ENCODE measurements around the gene CNOT6.

CNOT6 gene

DNA sequence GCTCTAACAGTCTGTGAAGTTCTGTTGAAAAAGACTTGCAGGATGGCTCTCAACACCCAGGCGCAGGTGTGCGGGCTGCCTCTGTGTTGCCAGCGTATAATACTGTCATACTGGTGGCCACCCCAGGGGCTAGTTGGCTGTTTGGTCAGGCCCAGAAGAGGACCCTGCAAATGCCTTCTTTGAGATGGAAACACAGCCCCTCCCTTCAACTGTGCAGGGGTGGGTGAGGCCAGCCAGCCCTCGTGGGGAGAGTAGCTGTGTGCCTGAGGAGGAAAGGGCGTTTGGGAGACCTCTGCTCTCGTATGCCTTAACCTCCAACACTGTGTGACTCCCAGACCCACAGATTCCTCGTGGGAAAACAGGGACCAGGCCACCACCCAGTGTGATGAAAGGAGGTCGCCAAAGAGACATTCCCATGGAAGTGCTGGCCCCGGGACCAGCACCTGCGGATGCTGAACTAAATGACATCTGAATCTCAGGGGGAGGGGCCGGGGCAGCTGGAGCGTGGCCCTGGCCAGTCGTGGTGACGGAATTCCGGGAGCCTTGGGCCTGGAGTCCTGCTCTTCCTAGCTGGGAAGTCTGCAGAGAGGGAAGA, 108.4 kb downstream of the CNOT6 start:
- DNase-seq = no peak

DNA sequence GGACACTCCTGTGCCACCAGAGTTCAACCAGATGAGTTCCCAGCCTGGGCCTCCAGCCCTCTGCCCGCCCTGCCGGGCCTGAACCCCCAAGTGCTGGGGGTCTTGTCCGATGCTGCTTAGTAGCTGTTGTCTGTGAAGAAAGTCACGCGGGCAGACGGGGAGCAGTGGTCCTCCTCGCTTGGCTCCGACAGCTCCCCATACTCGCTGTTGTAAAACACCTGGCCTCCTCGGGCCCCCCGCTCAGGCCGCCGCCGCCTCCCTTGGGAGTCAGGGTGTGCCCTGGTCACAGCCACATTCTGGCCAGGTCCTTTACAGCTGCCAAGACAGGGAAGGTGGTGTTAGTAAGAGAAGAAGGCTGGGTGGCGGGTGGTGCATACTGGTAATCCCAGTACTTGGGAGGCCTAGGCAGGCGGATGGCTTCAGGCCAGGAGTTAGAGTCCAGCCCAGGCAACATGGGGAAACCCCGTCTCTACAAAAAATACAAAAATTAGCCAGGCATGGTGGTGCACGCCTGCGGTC, 109.0 kb downstream of the CNOT6 start:
- DNase-seq = no peak

DNA sequence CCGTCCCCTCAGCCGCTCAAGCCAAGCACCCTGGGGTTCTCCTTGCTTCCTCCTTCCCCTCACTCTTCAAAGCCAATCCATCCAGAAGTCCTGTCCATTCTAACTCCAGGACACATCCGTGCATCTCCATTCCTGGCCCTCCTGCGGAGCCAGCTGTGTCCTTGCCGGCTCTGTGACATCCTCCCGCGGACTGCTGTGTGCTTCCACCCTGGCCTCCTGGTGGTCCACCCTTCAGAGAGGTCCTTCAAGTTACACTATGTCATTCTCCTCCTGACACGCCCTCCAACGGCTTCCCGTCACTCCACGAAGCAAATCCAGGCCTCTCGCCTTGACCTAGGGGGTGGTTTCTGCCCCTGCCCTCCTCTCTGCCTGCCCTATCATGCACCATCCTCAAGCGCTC, 110.1 kb downstream of the CNOT6 start:
- DNase-seq = no peak

DNA sequence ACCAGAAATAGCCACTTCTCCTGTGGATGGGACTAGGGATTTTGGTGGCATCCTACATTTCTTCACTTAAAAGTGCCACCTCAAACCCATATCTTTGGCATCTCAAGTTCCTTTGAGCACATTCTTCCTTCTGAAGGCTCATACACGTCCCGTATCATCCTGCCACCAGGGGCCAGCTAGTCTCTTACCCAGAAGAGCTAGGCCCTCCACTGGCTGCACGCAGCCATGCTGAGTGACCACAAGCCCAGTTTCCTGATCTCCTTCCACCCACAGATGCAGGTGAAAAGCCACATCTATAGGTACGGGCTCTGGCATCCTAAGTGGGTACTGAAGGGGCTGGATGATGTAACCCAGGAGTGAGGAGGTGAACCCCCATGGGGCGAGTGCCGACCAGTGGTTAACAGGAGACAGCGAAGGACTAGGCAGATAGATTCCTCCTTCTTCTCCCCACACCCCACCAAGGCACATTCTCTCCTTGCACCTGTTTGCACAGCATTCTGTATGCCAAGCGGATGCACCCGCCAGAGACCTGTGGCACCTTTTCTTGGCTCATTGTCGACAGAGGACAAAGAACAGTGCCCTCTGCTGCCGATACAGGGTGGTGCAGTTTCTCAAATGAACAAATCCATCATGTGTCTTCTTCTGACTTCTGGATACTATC, 111.5 kb downstream of the CNOT6 start:
- DNase-seq = peak in 1 of 2 experiments; percentile 1

DNA sequence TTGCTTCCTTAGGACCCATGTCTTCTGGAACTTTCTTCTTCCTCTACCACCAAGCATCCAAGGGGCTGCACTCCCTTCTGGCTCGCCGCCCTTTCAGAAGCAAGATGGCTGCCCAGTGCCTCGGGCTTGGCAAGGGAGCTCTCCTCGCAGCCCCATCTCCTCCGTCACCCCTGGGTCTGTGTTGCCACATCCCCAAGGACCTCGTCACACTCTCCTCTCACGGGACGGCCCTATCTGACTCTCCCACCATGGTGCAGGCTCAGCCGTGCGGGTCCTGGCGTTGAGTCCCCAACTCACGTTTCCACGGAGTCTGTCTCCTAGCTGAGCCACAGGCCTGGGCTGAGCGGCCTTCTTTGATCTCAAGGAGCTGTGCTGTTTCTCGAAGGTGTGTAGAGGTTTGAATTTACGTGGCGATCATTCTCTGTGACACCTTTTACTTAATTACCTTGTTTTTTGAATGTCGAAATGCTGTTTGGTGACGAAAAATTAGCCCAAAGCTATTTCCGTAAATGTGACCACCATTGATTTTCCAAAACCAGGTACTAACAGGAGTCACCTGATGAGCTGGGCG, 112.1 kb downstream of the CNOT6 start:
- no peak for DNase-seq

DNA sequence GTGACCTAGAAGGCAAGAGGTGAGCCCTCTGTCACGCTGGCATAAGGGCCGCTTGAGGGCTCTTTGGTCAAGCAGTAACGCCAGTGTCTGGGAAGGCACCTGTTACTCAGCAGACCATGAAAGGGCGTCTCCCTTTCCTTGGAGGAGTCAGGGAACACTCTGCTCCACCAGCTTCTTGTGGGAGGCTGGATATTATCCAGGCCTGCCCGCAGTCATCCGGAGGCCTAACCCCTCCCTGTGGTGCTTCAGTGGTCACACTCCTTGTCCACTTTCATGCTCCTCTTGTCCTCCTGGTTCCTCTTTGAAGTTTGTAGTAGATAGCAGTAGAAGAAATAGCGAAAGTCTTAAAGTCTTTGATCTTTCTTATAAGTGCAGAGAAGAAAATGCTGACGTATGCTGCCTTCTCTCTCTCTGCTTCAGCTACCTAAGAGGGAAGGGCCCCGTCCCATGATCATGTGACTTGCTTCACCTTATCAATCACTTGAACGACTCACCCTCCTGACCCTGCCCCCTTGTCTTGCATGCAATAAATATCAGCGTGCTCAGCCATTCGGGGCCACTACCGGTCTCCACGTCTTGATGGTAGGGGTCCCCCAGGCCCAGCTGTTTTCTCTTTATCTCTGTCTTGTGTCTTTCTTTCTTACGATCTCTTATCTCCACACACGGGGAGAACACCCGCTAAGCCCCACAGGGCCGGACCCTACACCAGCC, 113.8 kb downstream of the CNOT6 start:
- no peak for DNase-seq

DNA sequence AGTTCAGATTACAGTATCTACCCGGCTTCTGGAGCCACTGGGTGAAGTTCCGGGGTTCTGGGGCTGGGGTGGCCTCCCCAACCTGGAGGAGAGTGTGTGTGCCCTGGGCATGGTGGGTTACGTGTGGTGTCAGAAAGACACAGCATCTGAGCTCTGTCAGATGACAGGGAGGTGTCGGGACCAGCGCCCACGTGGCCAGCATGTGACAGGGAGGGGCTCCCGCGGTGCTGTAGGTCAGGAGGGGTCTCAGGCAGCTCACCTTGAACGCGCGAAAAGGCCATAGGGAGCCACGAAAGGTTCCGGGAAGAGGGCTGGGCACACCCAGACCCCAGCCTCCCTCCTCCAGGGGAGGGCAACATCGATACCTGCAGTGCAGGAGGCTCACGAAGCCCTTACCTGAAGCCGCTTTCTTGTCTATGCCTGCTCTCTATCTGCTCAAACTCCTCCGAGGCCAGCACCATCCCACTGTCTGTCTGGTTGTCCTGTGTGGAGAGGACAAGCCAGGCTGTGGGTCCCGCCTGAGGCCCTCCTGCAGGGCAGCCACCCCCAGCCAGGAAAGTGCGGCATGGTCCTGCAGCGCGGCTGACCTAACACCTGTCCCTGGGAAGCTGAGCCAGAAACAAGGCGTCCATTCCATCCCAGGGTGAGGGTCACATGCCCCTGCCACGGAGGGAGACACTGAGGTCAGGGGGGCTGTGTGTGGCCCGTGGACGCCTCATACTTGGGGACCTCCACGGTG, 114.6 kb downstream of the CNOT6 start:
- no peak for DNase-seq

DNA sequence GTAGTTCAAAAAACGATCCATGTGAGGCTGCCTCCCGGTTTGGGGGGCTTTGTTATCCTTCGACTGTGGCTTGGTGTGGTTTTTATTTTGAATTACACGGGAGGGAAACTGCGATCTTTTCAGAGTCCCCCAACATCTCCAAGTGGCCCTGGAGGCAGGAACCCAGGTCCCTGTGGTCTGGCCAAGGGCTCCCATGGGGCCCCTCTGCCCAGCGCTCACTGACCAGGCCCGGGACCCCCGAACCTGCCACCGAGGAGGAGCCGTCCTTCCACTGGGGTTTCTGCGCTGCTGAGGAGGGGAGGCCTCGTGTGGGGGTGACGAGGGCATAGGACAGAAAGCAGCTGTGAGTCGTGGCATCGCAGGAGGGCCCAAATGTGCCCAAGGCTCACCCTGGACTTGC, 115.2 kb downstream of the CNOT6 start:
- DNase-seq = no peak

DNA sequence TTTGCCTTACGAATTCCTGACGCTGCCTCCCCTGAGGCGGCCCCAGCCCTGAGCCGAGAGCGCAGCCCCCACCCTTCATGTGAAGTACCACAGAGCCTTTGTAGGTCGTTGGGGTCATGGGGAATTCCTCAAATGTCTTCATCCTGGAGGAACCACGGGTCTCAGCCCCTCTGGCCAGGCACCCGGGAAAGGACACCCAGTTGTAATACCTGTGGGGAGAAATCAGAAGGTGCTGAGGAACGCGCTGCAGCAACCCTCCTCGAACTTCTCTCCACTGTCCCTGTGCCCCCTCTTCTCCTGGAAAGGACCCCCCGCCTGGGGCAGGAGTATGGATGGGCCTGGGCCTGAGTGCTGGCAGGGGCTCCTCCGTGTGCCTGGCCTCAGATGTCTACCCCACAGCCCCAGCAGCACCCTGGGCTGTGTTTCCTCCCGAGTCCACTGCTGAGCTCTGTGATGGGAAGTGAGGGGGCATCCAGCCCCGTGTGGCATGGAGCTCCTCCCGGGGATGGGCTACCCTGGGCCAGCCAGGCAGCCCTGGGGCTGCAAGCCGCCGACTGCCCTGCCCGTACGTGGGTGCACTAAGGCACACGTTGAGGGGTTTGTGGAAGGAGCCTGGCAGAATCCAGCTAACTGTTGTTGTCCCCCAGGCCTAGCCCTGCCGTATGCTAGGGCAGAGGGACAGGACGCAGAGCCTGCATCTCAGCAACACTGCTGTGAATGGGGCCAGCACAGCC, 115.8 kb downstream of the CNOT6 start:
- no peak for DNase-seq

DNA sequence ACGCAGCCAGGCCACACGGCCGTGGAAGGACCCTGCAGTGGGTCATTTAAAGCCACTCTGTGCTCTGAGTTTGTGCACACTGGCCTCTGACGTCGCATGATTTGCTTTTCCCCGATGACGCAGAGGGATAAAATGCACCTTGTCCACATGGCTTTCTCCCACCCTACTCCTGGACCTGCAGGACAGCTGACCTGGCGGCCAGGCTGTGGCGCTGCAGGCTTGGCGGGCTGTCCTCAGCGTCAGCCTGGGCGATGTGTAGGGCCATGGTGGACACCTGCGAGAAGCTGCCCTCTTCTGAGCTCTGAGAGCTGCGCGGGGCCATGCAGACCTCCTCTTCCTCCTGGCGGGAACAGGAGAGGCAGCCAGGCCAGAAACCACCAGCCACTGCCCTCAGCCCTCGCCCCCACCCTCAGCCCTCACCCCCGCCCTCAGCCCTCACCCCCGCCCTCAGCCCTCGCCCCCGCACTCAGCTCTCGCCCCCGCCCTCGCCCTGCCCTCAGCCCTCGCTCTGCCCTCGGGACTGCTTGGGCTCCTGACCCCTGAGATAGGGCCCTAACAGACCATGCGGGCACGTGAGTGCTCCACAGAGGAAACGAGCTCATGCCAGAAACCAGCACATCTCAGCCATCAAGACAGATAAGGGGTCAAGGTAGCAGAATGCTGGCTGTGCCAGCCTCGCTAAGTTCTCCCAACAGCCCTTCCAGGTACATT, 117.1 kb downstream of the CNOT6 start:
- no peak for DNase-seq

DNA sequence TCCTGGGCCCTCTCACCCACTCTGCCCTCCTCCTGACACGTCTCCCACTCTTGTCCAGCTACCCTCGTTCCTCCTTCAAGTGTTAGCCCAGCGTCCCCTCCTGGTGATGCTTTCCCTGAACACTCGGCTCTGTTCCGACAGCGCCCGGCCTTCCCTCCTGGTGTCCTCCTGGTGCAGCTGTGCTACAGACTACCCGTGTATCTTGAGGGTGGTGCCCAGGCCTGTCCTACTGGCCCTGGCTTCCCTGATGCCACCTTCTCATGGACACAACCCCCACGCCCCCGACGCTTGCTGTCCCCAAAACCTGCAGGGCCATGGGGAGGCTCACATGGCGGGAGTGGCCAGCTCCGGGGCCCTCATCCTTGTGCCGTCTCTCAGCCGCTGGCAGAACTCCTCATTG, 118.5 kb downstream of the CNOT6 start:
- no peak for DNase-seq

DNA sequence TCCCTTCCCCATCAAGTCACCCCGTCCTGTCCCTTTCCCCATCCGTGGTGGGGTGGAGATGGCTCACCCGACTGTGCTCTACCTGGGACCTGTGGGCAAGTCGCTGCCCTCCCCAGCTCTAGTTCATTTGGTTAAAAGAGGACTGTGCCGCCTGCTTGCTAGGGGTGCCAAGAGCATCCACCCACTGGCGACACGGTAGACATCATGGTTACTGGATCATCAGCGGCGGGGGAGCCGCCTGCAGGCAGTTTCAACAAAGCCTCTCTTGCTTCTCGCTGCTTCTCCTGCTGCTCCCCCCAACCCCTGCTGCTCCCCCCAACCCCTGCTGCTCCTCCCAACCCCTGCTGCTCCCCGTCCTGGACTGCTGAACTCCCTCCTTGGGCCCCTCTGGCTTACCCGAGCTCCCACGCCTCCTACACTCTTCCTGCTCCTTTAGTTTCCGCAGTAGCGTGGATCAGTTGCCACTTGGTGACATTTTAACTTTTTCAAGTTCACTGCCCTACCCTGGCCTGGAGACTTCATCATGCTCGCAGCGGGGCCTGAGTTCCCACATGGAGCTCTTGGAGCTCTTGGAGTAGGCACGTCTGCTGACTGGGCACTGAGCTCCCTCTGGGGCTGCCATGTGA, 119.1 kb downstream of the CNOT6 start:
- no peak for DNase-seq

DNA sequence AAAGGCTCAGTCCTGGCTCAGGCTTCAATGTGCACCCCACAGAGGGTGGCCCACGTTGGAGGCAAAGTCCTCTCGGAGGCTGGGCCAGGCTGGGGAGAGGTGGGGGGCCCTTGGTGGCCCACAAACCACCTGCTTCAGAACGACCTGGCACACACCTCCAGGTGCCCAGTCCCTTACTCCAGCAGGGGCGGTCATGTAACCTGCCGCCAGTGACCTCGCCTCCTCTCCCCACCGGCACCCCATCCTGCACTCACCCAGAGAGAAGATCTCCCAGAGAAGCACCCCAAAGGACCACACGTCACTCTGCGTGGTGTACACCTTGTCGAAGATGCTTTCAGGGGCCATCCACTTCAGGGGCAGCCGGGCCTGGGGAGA, 119.6 kb downstream of the CNOT6 start:
- DNase-seq = no peak

DNA sequence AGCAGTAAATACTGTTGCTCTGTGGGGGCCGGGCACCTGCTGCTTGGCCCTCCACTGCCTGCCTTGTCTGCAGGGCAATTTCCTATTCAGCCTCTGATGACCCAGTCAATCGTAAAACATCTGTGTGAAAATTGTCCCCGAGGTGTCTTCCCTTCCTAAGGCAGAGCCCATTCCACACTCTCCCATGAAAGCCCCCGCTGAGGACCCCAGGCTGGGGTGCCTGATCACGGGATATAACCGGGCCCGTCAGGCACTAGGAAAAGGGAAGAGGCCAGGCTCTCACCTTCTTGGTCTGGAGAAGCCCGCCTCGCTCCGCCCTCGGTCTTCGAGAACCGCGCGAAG, 124.3 kb downstream of the CNOT6 start:
- no peak for DNase-seq

DNA sequence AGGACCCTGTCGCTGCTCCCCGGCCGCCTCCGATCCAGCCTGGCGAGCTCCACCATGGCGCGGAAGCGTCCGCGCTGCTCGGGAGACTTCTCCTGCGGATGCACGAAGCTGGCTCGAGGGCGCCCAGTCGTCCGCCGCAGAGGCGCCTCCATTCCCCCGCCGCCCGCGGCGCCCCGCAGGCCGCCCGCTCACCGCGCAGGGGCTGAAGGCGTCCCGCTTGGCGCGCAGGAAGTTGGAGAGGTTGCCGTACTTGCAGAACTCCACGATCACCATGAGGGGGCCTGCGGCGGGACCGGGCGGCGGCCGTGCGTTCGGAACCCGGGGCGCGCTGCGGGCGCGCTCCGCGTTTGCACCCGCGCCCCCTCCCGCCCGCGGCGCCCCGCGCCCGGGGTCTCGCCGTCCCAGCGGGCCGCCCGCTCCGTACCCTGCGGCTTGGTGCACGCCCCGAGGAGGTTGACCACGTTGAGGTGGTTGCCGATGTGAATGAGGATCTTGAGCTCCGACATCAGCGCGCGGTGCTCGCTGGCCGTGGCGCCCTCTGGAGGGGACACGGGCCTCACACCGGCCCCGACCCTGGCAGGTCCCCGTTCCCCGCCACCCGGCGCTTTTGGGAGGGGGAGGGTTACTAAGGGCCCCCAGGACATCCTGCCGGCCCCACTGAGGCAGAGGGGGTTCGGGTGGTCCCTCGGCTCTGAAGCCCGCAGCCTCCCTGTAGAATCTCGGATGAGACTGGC, 124.8 kb downstream of the CNOT6 start:
- no peak for DNase-seq

DNA sequence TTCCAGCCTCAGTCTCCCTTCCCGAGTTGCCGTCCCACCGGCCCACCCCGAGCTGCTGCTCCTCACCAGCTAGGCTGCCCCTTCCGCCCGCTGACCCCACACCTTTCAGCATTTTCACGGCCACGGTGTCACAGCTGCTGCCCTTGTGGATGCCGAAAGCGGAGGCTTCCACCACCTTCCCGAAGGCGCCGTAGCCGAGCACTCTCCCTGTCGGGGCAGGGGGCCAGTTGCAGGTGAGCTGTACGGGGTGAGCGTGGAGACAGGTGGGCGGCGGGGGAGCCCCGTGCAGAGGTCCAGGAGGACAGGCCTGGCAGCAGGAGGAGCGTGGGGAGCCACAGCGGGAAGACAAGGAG, 125.4 kb downstream of the CNOT6 start:
- no peak for DNase-seq

DNA sequence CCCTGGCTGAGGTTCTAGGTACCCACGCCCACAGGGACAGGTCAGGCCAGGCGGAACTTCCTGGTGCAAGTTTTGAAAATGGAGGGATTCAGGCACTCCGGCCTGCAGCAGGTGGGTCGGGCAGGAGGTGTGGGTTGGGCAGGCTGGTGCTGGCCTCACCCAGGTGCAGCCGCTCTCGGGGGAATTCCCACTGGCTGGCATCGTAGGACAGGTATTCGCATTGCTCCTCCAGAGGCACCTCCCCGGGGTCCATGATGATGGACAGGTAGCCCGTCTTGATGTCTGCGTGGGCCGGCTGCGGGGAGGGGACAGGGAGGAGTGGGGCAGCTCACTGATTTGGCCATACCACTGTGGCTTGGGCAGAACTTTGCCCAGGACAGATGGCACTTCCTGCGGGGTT, 125.8 kb downstream of the CNOT6 start:
- no peak for DNase-seq

DNA sequence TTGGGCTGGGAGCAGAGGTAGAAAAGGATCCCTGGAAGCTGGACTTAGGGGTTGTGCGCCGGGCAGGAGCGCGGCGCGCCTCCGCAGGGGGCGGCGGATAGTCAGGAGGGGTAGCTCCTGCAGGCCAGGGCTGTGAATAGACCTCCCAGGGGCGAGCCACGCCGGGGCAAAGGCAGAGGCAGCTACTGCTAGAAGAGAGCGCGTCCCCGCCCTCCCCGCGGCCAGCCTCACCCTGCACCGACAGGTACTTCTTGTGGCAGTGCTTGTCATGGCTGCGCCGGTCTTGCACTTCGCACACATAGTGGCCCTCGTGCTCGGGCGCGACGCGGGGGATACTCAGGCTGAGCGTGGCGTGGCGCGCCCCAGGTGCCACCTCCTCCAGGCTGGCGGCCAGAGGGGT, 127.1 kb downstream of the CNOT6 start:
- no peak for DNase-seq

DNA sequence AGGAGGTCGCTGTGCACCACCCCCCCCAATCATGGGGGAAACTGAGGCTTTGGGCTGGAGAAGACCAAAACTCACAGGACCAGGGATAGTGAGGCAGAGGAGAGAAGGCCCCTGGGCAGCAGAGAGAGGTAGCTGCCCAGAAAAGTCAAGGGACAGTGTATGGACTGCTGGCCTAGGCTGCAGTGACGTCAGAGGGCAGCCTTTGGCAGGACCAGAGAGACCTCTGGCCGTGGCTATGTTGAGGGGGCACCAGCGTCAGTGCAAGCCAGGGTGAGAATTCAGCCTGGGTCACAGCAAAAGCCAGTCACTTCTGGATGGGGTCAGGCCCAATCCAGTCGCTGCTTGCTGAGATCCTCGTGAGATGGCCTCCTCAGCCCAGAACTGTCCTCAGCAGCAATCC, 128.7 kb downstream of the CNOT6 start:
- DNase-seq = no peak

DNA sequence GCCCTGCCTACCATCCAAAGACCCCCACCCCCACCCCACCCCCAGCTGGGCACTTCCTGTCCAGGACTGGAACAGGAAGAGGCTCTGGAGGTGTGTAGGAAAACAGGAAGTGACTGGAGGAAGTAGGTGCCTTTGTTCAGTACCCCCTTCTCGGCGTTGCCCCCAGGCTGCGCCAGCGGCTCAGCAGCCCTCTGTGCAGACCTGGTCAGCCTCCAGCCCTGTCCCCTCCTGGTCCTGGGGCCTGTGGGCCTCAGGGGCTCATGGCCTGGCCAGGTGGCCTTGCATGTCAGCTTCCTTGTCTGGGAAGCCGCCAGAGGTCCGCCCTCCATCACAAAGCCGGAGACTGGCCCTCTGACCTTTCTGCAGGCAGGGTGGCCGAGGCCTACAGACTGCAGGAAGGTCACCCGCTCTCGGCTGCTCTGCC, 129.2 kb downstream of the CNOT6 start:
- no peak for DNase-seq

DNA sequence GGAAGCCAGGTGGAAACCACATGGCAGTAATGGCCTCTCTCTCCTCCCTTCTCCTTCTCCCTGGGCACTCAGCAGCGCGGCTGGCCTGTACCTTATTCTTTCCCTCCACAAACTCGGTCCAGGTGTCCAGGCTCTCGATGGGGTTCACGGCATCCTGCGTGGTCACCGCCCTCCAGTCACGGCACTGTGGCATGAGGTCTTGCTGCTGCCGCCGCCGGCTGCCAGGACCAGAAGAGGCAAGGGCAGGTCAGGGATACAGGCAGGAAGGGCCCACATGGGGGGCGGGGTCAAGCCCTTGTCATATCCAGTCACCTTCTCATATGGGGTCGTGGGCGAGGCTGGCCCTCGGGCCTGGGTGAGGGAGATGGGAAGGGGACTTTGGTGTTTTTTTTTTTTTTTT, 129.7 kb downstream of the CNOT6 start:
- DNase-seq = no peak

Measured in cerebellar nuclear complex (tissue), 1 donor.